T-helper 17 cell (primary cell): ENCODE measurements around the gene RNASET2. TPM values are rescaled to one million over a fixed set of nuclear protein-coding genes. Genes with fewer than 3 reads are reported as not detected.
"Not testable (repeated sequence)": the region's sequence is repeated elsewhere in the genome, so short reads cannot be mapped to it uniquely, and the experiment has no call there.

Source experiments
- ATAC-seq: fragments of 150-1000 bp; cut with Tn5 transposase; 2 replicates; pipeline ENCODE4 v1.10.0; 2021; ENCODE audit warnings: mild to moderate bottlenecking, moderate library complexity
- DNase-seq, 3 donors: peaks; one replicate each; pipeline versions ENCODE4 v3.0.0 to v3.0.0-alpha.2; 2020 to 2021
- H3K9me3 ChIP-seq: one replicate; pipeline ENCODE4 v1.7.0; 2013; ENCODE audit warnings: low read length, mild to moderate bottlenecking; ENCODE audit not compliant: control insufficient read depth, poor library complexity, severe bottlenecking
- H3K27ac Mint-ChIP-seq: one replicate; pipeline ENCODE4 v1.8.0; 2022; ENCODE audit warnings: mild to moderate bottlenecking, moderate library complexity, mixed read lengths
- H3K27me3 Mint-ChIP-seq: one replicate; pipeline ENCODE4 v1.8.0; 2022; ENCODE audit warnings: mixed read lengths
- H3K36me3 Mint-ChIP-seq: one replicate; pipeline ENCODE4 v1.8.0; 2022; ENCODE audit warnings: low read depth, mixed read lengths
- H3K4me1 Mint-ChIP-seq: one replicate; pipeline ENCODE4 v1.8.0; 2022; ENCODE audit warnings: mild to moderate bottlenecking, mixed read lengths
- H3K4me3 Mint-ChIP-seq: one replicate; pipeline ENCODE4 v1.8.0; 2022; ENCODE audit warnings: mild to moderate bottlenecking, moderate library complexity, mixed read lengths
- total RNA-seq, 4 donors: library from RNA in 2 of 4; stranded (reverse) in 2 of 4; gene quantifications; one replicate each; pipeline ENCODE4 v1.2.3 and lab custom pipeline; 2022 to 2026

The RNASET2 gene
- total RNA-seq, 2 donors from 2014 or later: 245 to 340 TPM

DNA sequence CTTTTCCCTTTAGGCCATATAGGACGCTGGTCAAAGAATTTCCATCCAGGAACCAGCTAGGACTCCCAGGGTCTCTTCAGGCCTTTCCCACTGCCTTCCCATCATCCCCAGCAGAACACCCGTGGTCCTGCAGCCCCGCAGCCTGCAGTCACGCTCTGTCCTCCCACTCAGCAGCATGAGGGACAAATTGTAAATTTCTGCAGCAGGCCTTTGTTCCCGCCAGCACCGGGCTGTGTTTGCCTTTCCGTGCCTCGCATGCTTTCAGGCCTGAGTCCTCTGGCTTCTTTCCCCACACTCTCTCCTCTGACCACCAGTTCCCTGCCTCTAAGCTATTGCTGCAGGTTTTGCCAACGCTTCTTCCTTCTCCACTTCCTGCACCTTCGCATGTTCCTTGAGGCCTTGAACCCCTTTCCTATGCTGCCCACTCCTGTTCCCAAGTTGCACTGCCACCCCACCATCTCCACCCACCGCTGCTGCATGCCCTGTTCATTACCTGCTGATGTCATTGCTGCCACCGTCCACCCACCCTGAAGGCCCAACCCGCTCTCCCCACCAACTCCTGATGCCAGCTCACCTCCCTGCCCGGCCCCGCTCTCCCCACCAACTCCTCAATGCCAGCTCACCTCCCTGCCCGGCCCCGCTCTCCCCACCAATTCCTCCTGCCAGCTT lies 49.8 kb downstream of the RNASET2 start:
- H3K27me3 Mint-ChIP-seq: no peaks in the 10 kb centered on the region
- no peak for DNase-seq
- peak overlapping the region; percentile 56 for H3K4me3 Mint-ChIP-seq
- ATAC-seq: no peak
- H3K4me1 Mint-ChIP-seq: peaks cover 28% of the 10 kb centered on the region
- no peaks in the 10 kb centered on the region for H3K9me3 ChIP-seq
- H3K27ac Mint-ChIP-seq: peak overlapping the region; percentile 85
- peaks cover 2% of the 10 kb centered on the region for H3K36me3 Mint-ChIP-seq

DNA sequence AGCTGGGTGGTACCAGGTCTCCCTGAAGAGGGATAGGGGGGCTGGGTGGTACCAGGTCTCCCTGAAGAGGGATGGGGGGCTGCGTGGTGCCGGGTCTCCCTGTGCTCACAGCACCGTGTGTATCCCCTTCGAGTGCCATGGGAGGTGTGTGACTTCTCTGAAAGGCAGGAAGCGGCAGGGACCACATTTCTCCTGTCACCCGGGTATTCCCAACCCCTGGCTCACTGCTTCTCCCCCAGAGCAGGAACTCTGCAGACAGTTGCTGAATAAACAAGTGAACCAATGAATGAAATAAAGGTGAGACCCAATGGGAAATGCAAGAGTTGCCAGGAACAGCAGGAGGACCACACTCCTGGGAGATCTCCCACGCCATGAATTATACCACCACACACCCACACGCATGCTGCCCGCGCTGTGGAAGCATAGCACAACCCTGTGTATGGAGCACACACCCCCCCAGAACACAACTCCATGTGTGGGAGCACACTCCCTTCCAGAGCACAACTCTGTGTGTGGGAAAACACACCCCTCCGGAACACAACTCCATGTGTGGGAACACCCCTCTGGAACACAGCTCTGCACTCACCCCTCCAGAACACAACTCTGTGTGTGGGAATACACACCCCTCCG lies 50.7 kb downstream of the RNASET2 start:
- no peak for DNase-seq
- no peaks in the 10 kb centered on the region for H3K27me3 Mint-ChIP-seq
- no peak for ATAC-seq
- no peak overlapping the region for H3K27ac Mint-ChIP-seq
- H3K9me3 ChIP-seq: no peaks in the 10 kb centered on the region
- no peak overlapping the region for H3K4me3 Mint-ChIP-seq
- peaks cover 23% of the 10 kb centered on the region for H3K4me1 Mint-ChIP-seq
- H3K36me3 Mint-ChIP-seq: no peaks in the 10 kb centered on the region

DNA sequence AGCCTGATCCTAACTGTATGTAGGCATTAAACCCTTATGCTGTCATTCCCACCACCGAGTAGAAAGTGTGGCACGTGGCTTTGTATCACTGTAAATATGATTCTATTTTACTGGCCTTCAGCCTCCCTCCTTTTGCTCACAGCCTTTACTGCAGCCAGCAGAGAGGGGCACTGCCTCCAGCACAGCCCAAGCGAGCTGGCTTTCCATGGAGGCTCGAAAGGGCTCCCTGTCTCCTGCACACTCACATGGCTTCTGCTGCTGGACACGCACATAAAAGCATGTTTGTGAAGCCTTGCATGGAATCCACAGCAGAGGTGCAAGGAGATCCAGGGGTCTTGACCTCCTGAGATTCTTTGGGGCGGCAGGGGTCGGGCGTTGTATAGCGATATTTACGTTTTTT lies 51.3 kb downstream of the RNASET2 start:
- Mint-ChIP-seq H3K27me3 (no peaks in the 10 kb centered on the region), H3K36me3 (no peaks in the 10 kb centered on the region), H3K4me3 (no peak overlapping the region), H3K27ac (no peak overlapping the region), H3K4me1 (peaks cover 23% of the 10 kb centered on the region)
- no peaks in the 10 kb centered on the region for H3K9me3 ChIP-seq
- DNase-seq (no peak), ATAC-seq (no peak)

GRCh38 chr6:166904101-166904746 lies 52.1 kb downstream of the RNASET2 start:
- no peaks in the 10 kb centered on the region for H3K27me3 Mint-ChIP-seq
- ATAC-seq: no peak
- no peaks in the 10 kb centered on the region for H3K9me3 ChIP-seq
- H3K27ac Mint-ChIP-seq: no peak overlapping the region
- peaks cover 23% of the 10 kb centered on the region for H3K4me1 Mint-ChIP-seq
- H3K36me3 Mint-ChIP-seq: no peaks in the 10 kb centered on the region
- no peak overlapping the region for H3K4me3 Mint-ChIP-seq
- DNase-seq: no peak

DNA sequence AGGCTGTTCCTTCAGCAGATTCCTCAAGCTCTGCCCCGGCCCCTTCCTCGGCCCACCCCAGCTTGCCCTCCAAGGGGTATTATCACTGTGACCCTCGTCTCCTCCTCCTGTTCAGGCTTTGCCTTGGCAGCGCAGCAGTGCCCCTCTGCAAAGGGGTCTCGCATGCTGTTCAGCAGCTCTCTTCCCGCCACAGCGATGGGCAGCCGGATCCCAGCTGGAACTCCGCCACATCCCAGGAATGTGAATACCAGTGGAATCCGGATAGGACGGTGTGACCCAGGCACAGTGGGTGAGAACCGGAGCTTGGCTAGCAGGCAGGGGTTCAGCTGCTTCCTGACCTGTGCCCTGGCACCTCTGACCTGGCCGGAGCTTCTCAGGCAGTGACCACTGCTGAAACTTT lies 52.9 kb downstream of the RNASET2 start:
- H3K36me3 Mint-ChIP-seq: no peaks in the 10 kb centered on the region
- no peaks in the 10 kb centered on the region for H3K9me3 ChIP-seq
- no peak overlapping the region for H3K27ac Mint-ChIP-seq
- no peaks in the 10 kb centered on the region for H3K27me3 Mint-ChIP-seq
- H3K4me3 Mint-ChIP-seq: no peak overlapping the region
- no peak for DNase-seq
- peaks cover 18% of the 10 kb centered on the region for H3K4me1 Mint-ChIP-seq
- ATAC-seq: no peak

- no peak overlapping the region for H3K4me3 Mint-ChIP-seq
- H3K27me3 Mint-ChIP-seq: no peaks in the 10 kb centered on the region
- DNase-seq (no peak), ATAC-seq (no peak)
- peaks cover 16% of the 10 kb centered on the region for H3K4me1 Mint-ChIP-seq
- no peaks in the 10 kb centered on the region for H3K36me3 Mint-ChIP-seq
- no peak overlapping the region for H3K27ac Mint-ChIP-seq
- no peaks in the 10 kb centered on the region for H3K9me3 ChIP-seq
Measured at GRCh38 chr6:166903027-166903426, 53.3 kb downstream of the RNASET2 start.

- Mint-ChIP-seq H3K36me3 (no peaks in the 10 kb centered on the region), H3K4me1 (peaks cover 13% of the 10 kb centered on the region), H3K27me3 (no peaks in the 10 kb centered on the region), H3K27ac (no peak overlapping the region), H3K4me3 (no peak overlapping the region)
- ATAC-seq (no peak), DNase-seq (no peak)
- H3K9me3 ChIP-seq: no peaks in the 10 kb centered on the region
Measured at GRCh38 chr6:166902211-166902755, 54.1 kb downstream of the RNASET2 start.

- Mint-ChIP-seq H3K36me3 (no peaks in the 10 kb centered on the region), H3K4me1 (peaks cover 6% of the 10 kb centered on the region), H3K4me3 (no peak overlapping the region), H3K27ac (no peak overlapping the region), H3K27me3 (no peaks in the 10 kb centered on the region)
- DNase-seq (no peak), ATAC-seq (no peak)
- H3K9me3 ChIP-seq: no peaks in the 10 kb centered on the region
Measured at GRCh38 chr6:166901626-166902025, 54.7 kb downstream of the RNASET2 start.

GRCh38 chr6:166900956-166901607 lies 55.3 kb downstream of the RNASET2 start:
- H3K27me3 Mint-ChIP-seq: no peaks in the 10 kb centered on the region
- H3K36me3 Mint-ChIP-seq: no peaks in the 10 kb centered on the region
- ATAC-seq (no peak), DNase-seq (no peak)
- H3K4me3 Mint-ChIP-seq: no peak overlapping the region
- H3K9me3 ChIP-seq: no peaks in the 10 kb centered on the region
- H3K4me1 Mint-ChIP-seq: peaks cover 5% of the 10 kb centered on the region
- no peak overlapping the region for H3K27ac Mint-ChIP-seq

GRCh38 chr6:166900130-166900708 lies 56.1 kb downstream of the RNASET2 start:
- H3K36me3 Mint-ChIP-seq: no peaks in the 10 kb centered on the region
- peak overlapping the region; percentile 14 for H3K27ac Mint-ChIP-seq
- peaks cover 5% of the 10 kb centered on the region for H3K4me1 Mint-ChIP-seq
- H3K4me3 Mint-ChIP-seq: no peak overlapping the region
- DNase-seq (no peak), ATAC-seq (no peak)
- no peaks in the 10 kb centered on the region for H3K9me3 ChIP-seq
- H3K27me3 Mint-ChIP-seq: no peaks in the 10 kb centered on the region

- Mint-ChIP-seq H3K36me3 (no peaks in the 10 kb centered on the region), H3K27ac (no peak overlapping the region), H3K4me1 (peaks cover 3% of the 10 kb centered on the region), H3K4me3 (no peak overlapping the region), H3K27me3 (no peaks in the 10 kb centered on the region)
- no peak for DNase-seq
- no peak for ATAC-seq
- no peaks in the 10 kb centered on the region for H3K9me3 ChIP-seq
Measured at GRCh38 chr6:166898910-166899309, 57.4 kb downstream of the RNASET2 start.

- H3K4me3 Mint-ChIP-seq, H3K9me3 ChIP-seq, H3K27me3 Mint-ChIP-seq, H3K4me1 Mint-ChIP-seq, ATAC-seq, H3K36me3 Mint-ChIP-seq, DNase-seq, H3K27ac Mint-ChIP-seq: not testable (repeated sequence)
Measured at GRCh38 chr6:166894614-166895013, 61.7 kb downstream of the RNASET2 start.

- H3K27ac Mint-ChIP-seq, H3K27me3 Mint-ChIP-seq, ATAC-seq, DNase-seq, H3K9me3 ChIP-seq, H3K4me1 Mint-ChIP-seq, H3K4me3 Mint-ChIP-seq, H3K36me3 Mint-ChIP-seq: not testable (repeated sequence)
Measured at GRCh38 chr6:166892472-166892871, 63.9 kb downstream of the RNASET2 start.
